K562 (cell line): ENCODE measurements around the gene ESRRB. TPM values are rescaled to one million over a fixed set of nuclear protein-coding genes. Genes with fewer than 3 reads are reported as not detected.

Source experiments
- ATAC-seq: fragments of 200-7000 bp; cut with Tn5 transposase; 3 replicates; pipeline ENCODE4 v1.9.1; 2020; ENCODE audit warnings: moderate library complexity
- BruUV-seq: library from RNA; stranded (reverse); fragments of 400-500 nt; replicated peaks from 2 replicates; lab custom pipeline; 2021; lab: Mats Ljungman, UMichigan
- CTCF ChIA-PET: fragments of 300-600 bp; formaldehyde crosslinking; extraction: SDS; loops from one replicate; lab custom pipeline; 2021; ENCODE audit warnings: low intra/inter-chr PET ratio; lab: Yijun Ruan, JAX
- POLR2A ChIA-PET: fragments of 300-600, 350-650 bp; sonication (Branson Sonifier 250); formaldehyde crosslinking; extraction: SDS; loops from one replicate; lab custom pipeline; 2021; ENCODE audit warnings: antibody characterized with exemption, inconsistent platforms; lab: Yijun Ruan, JAX
- DNase-seq, 4 experiments: peaks; one replicate each; pipeline versions ENCODE4 v3.0.0 to v3.0.0-alpha.2; 2011 to 2018; ENCODE audit warnings: low spot score in 3 of 4, mixed read lengths in 3 of 4; ENCODE audit errors: extremely low read depth in 1 of 4
- FAIRE-seq: peaks from 2 replicates; lab custom pipeline; 2011; peaks lifted over from hg19 to GRCh38; lab: Jason Lieb, UNC
- H2AFZ ChIP-seq: 2 replicates; pipeline ENCODE4 v1.6.0; 2011; ENCODE audit warnings: low read depth, low read length, control low read depth, inconsistent platforms
- H3K27ac ChIP-seq: fragments of 200-600 bp; 3 replicates; pipeline ENCODE4 v1.8.0; 2011; ENCODE audit warnings: low read depth, mild to moderate bottlenecking, control low read depth, inconsistent platforms, low read length, moderate library complexity, mixed read lengths; ENCODE audit errors: extremely low read depth
- H3K27me3 ChIP-seq, 2 experiments: fragments of 300-600 bp in 1 of 2; 2 replicates in 1 of 2; 3 replicates in 1 of 2; pipeline versions ENCODE4 v1.6.0 to v1.8.0; 2011; ENCODE audit warnings: inconsistent platforms in 2 of 2, low read length in 2 of 2, mild to moderate bottlenecking in 1 of 2, mixed read lengths in 1 of 2, moderate library complexity in 1 of 2; ENCODE audit not compliant: control insufficient read depth in 2 of 2, insufficient read depth in 2 of 2
- H3K36me3 ChIP-seq: fragments of 300-600 bp; 3 replicates; pipeline ENCODE4 v1.8.0; 2011; ENCODE audit warnings: mild to moderate bottlenecking, low read length, inconsistent platforms; ENCODE audit not compliant: control insufficient read depth, insufficient read depth
- H3K4me1 ChIP-seq, 2 experiments: fragments of 200-600 bp in 1 of 2; replicated peaks in 1 of 2; 2 replicates in 1 of 2; 3 replicates in 1 of 2; pipeline versions ENCODE4 v1.5.1 to v1.8.0; 2011; ENCODE audit warnings: inconsistent platforms in 2 of 2, low read length in 2 of 2, mild to moderate bottlenecking in 1 of 2, mixed read lengths in 1 of 2, moderate library complexity in 1 of 2; ENCODE audit not compliant: control insufficient read depth in 2 of 2, insufficient read depth in 2 of 2
- H3K4me2 ChIP-seq: 2 replicates; pipeline ENCODE4 v1.6.1; 2011; ENCODE audit warnings: low read length, control low read depth, inconsistent platforms, mixed read lengths; ENCODE audit not compliant: insufficient read depth
- H3K4me3 ChIP-seq: fragments of 200-600 bp; sonication (generic), shearing (Covaris generic); 2 replicates; pipeline ENCODE4 v1.5.1; 2016; ENCODE audit warnings: control low read depth, inconsistent platforms
- H3K79me2 ChIP-seq: fragments of 200-600 bp; 3 replicates; pipeline ENCODE4 v1.8.0; 2011; ENCODE audit warnings: low read length, inconsistent platforms; ENCODE audit not compliant: control insufficient read depth, insufficient read depth
- H3K9ac ChIP-seq, 2 experiments: 2 replicates each; pipeline versions ENCODE4 v1.6.0 to v1.6.1; 2011; ENCODE audit warnings: low read depth in 2 of 2, low read length in 2 of 2, control low read depth in 1 of 2, inconsistent platforms in 1 of 2, mild to moderate bottlenecking in 1 of 2, mixed read lengths in 1 of 2; ENCODE audit not compliant: insufficient read depth in 1 of 2
- H3K9me1 ChIP-seq: one replicate; pipeline ENCODE4 v1.6.0; 2011; ENCODE audit warnings: inconsistent platforms, mild to moderate bottlenecking, low read length, moderate library complexity; ENCODE audit not compliant: control insufficient read depth, insufficient read depth
- H3K9me3 ChIP-seq: replicated peaks from 2 replicates; pipeline ENCODE4 v1.5.1; 2011; ENCODE audit warnings: low read depth, low read length, inconsistent platforms; ENCODE audit not compliant: control insufficient read depth, insufficient read depth
- H4K20me1 ChIP-seq: replicated peaks from 2 replicates; pipeline ENCODE4 v1.6.1; 2011; ENCODE audit warnings: low read length, inconsistent platforms, mixed read lengths; ENCODE audit not compliant: control insufficient read depth, insufficient read depth
- KDM2B ChIP-seq: fragments of 250-450 bp; sonication (Bioruptor Pico); IDR thresholded peaks from 2 replicates; pipeline ENCODE4 v1.8.0; 2021; ENCODE audit warnings: mild to moderate bottlenecking, moderate library complexity
- MTA3 ChIP-seq: fragments of 450-650 bp; formaldehyde crosslinking; IDR thresholded peaks from 2 replicates; pipeline ENCODE4 v1.6.1; 2017; ENCODE audit warnings: mild to moderate bottlenecking, borderline replicate concordance
- NCOA4 ChIP-seq: fragments of 450-650 bp; IDR thresholded peaks from 2 replicates; pipeline ENCODE4 v1.6.1; 2018; ENCODE audit warnings: mild to moderate bottlenecking; ENCODE audit not compliant: partially characterized antibody
- RBM17 ChIP-seq: fragments of 200-400 bp; formaldehyde crosslinking; IDR thresholded peaks from 2 replicates; pipeline ENCODE4 v1.6.1; 2017; ENCODE audit warnings: low read depth, mild to moderate bottlenecking, low read length, borderline replicate concordance
- RCOR1 ChIP-seq, 2 experiments: IDR thresholded peaks; 2 replicates each; pipeline ENCODE4 v1.6.1; 2012; ENCODE audit warnings: low read depth in 2 of 2, low read length in 2 of 2, borderline replicate concordance in 1 of 2, improper control_type of control experiment in 1 of 2
- TSHZ1 ChIP-seq: fragments of 250-450 bp; sonication (Bioruptor Pico); IDR thresholded peaks from 2 replicates; pipeline ENCODE4 v1.4.0; 2020; ENCODE audit warnings: mild to moderate bottlenecking, moderate library complexity
- XRCC3 ChIP-seq: fragments of 450-650 bp; IDR thresholded peaks from 2 replicates; pipeline ENCODE4 v1.6.1; 2017; ENCODE audit warnings: mild to moderate bottlenecking, moderate library complexity
- ZNF232 ChIP-seq: sonication (generic); formaldehyde crosslinking; IDR thresholded peaks from 2 replicates; pipeline ENCODE4 v1.8.0; 2022; ENCODE audit warnings: mild to moderate bottlenecking, missing genetic modification reagents
- ZNF695 ChIP-seq: fragments of 450-650 bp; formaldehyde crosslinking; IDR thresholded peaks from 2 replicates; pipeline ENCODE4 v1.4.0; 2020; ENCODE audit warnings: mild to moderate bottlenecking, moderate library complexity
- WGBS: fragments of 100-300 bp; shearing (Covaris generic); methylation state at CpG from one replicate; pipeline ENCODE4 v1.1.6; 2016; ENCODE audit warnings: low coverage, mixed read lengths; ENCODE audit not compliant: insufficient coverage; ENCODE audit errors: missing lambda C conversion rate; 5-methylcytosine and 5-hydroxymethylcytosine counted together
- in situ Hi-C: fragments of 300-500 bp; cut with MboI; formaldehyde crosslinking; loops from 4 replicates; pipeline ENCODE4 v1.15.0; 2018; ENCODE audit warnings: inconsistent platforms, mixed read lengths
- intact Hi-C: fragments of 100-400 bp; cut with micrococcal nuclease; formaldehyde crosslinking; loops from 2 replicates; pipeline ENCODE4 v1.14.2; 2022
- polyA plus RNA-seq, 8 experiments: library from polyadenylated mRNA; depleted of rRNA in 4 of 8; stranded (reverse) in 5 of 8; unstranded in 3 of 8; fragments of >200 nt; fragmentation: Nextera tagmentation in 2 of 8; fragmentation: Illumina TruSeq in 1 of 8; extraction: Ambion mirVana in 2 of 8; extraction: Trizol in 1 of 8; gene quantifications; 2 replicates each; pipeline versions ENCODE4 v1.2.1 to v1.2.3, GENCODE V29; 2011 to 2014; ENCODE audit warnings: inconsistent platforms in 1 of 8, missing spikeins in 1 of 8
- total RNA-seq, 7 experiments: library from RNA; depleted of rRNA in 6 of 7; stranded (reverse); fragments of >200 nt in 6 of 7; fragmentation: Illumina TruSeq in 2 of 7; extraction: Trizol in 2 of 7; gene quantifications; 2 replicates each; pipeline versions ENCODE4 v1.2.1 to v1.2.3, GENCODE V29; 2011 to 2021; ENCODE audit warnings: low replicate concordance in 1 of 7

The ESRRB gene
- total and polyA plus RNA-seq, 9 of the 15 experiments (the other 6 are each of a cell fraction or from before 2014, with no cell fraction given) = 3.2 to 24.7 (median 14.5) TPM

- FAIRE-seq (no peak), DNase-seq (no peak), ATAC-seq (no peak)
- Histone ChIP-seq H3K36me3 (no peaks in the 10 kb centered on the region), H3K9me3 (no peaks in the 10 kb centered on the region), H3K27ac (no peak overlapping the region), H3K9ac (no peak overlapping the region), H3K9me1 (no peaks in the 10 kb centered on the region), H3K4me1 (no peaks in the 10 kb centered on the region; a peak in 1 of 5 replicates), H3K4me3 (no peak overlapping the region), H2AFZ (no peak overlapping the region), H3K4me2 (no peak overlapping the region), H4K20me1 (no peaks in the 10 kb centered on the region), H3K27me3 (peaks cover 11 to 42% of the 10 kb centered on the region in 2 experiments), H3K79me2 (no peaks in the 10 kb centered on the region)
- ChIA-PET POLR2A (no interaction called here), CTCF (no interaction called here)
- intact Hi-C loops = no loop called here
- no TSS peak for BruUV-seq
- in situ Hi-C loops = no loop called here
- TF ChIP-seq ZNF232 (CRISPR knock-in tag) (no peak), ZNF695 (CRISPR knock-in tag) (no peak), TSHZ1 (CRISPR knock-in tag) (no peak), RBM17 (no peak), XRCC3 (no peak), RCOR1 (IDR thresholded peaks at IDR 0.05; ENCODE audit: borderline replicate concordance in 1 of 2, low read depth in 2 of 2, low read length in 2 of 2) (no peak), KDM2B (no peak), MTA3 (no peak), NCOA4 (no peak)
- WGBS = 0% methylated on average over 2 of the region's 3 CpGs
Observed at GRCh38 chr14:76531085-76531484, 155.1 kb downstream of the ESRRB start.
